ENCODE measurements around the gene PLPP1.

PLPP1 gene

DNA sequence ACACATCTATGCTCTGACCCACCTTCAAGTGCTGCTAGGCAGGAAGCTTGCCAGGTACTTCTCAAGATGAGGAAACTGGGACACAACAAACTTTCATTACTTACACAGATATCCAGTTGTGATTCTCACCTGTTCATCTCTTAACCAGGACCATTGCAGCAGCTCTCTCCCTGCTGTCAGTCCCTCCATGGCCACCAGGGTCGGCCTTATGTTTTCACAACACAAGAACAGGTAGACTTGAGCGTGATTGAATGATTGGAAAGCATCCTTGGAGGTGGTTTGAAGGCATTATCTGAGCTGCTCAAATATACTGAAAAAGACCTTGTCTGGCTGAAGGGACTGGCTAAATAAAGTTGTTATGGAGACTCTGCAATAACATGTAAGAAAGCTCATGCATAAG, 132.6 kb downstream of the PLPP1 start:
- H3K4me3 ChIP-seq (ENCODE audit: low read depth, low read length), result no peak overlapping the region
- TF ChIP-seq, protein P1, sequence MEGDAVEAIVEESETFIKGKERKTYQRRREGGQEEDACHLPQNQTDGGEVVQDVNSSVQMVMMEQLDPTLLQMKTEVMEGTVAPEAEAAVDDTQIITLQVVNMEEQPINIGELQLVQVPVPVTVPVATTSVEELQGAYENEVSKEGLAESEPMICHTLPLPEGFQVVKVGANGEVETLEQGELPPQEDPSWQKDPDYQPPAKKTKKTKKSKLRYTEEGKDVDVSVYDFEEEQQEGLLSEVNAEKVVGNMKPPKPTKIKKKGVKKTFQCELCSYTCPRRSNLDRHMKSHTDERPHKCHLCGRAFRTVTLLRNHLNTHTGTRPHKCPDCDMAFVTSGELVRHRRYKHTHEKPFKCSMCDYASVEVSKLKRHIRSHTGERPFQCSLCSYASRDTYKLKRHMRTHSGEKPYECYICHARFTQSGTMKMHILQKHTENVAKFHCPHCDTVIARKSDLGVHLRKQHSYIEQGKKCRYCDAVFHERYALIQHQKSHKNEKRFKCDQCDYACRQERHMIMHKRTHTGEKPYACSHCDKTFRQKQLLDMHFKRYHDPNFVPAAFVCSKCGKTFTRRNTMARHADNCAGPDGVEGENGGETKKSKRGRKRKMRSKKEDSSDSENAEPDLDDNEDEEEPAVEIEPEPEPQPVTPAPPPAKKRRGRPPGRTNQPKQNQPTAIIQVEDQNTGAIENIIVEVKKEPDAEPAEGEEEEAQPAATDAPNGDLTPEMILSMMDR (IDR thresholded peaks at IDR 0.05; ENCODE audit: low read depth, low read length, missing control alignments), result peak; percentile 51
- no peaks in the 10 kb centered on the region for H3K27me3 ChIP-seq (replicated peaks)
- H3K36me3 ChIP-seq (replicated peaks), result peaks cover 11% of the 10 kb centered on the region
- DNase-seq, result no peak
- in situ Hi-C loops (cut with HindIII; ENCODE audit: low pct_ligation_motif_present, low sequenced_read_pairs), result no loop called here
- H3K27ac ChIP-seq, result no peak overlapping the region

DNA sequence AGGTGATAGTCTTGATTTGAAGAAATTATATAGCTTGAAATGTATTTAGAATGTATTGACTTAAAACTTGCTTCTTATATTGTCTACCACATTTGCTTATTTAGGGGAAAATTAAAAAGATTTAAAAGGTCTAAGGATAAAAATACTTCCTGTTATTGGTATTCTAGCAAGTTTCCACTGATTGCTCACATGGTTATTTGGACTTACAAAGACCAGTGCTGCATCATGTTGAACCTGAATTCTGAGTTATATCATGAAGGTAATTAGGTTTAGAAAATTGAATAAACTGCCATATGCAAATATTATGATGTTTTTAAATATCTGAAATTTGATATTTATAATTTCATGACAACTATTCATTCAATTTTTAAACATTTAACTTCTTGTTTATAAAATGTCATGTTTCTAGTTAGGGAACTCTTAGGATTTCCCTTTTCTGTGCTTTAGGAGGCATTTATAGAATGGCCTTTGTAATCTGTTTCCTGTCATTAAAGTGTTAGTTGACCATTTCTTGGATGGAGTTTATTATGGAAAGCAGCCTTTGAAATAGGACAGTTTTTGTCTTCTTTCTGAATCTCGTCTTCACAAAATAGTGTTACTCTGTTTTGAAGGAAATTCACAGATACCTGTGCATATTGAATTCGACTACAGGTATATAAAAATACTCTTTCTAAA, 141.1 kb downstream of the PLPP1 start:
- H3K27me3 ChIP-seq (replicated peaks), result no peaks in the 10 kb centered on the region
- H3K4me3 ChIP-seq (ENCODE audit: low read depth, low read length), result no peak overlapping the region
- peaks cover 6% of the 10 kb centered on the region for H3K36me3 ChIP-seq (replicated peaks)
- TF ChIP-seq, protein P1 (IDR thresholded peaks at IDR 0.05; ENCODE audit: low read depth, low read length, missing control alignments), result no peak
- H3K27ac ChIP-seq, result no peak overlapping the region
- in situ Hi-C loops (cut with HindIII; ENCODE audit: low pct_ligation_motif_present, low sequenced_read_pairs), result no loop called here
- DNase-seq, result no peak

DNA sequence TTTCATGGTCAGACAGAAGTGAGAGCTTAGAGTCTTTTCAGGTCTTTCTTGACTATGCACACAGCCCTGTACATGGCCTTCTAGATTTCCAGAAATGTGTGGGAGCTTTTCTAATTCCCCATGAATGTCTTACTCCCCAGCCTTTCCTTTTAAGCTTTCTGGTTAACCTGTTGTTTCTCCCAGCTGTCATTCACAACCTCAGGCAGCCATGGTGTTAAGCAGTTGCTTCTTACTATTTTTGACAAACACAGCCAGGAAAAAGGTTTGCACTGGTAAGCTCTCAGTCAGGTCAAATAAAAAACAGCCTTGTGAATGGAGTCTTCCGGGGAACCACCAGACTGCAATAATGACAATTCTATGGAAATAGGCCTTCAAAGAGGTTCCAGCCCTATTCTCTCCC, 142.1 kb downstream of the PLPP1 start:
- peaks cover 6% of the 10 kb centered on the region for H3K36me3 ChIP-seq (replicated peaks)
- TF ChIP-seq, protein P1 (IDR thresholded peaks at IDR 0.05; ENCODE audit: low read depth, low read length, missing control alignments), result no peak
- no peak overlapping the region for H3K4me3 ChIP-seq (ENCODE audit: low read depth, low read length)
- H3K27ac ChIP-seq, result no peak overlapping the region
- in situ Hi-C loops (cut with HindIII; ENCODE audit: low pct_ligation_motif_present, low sequenced_read_pairs), result no loop called here
- DNase-seq, result no peak
- no peaks in the 10 kb centered on the region for H3K27me3 ChIP-seq (replicated peaks)

DNA sequence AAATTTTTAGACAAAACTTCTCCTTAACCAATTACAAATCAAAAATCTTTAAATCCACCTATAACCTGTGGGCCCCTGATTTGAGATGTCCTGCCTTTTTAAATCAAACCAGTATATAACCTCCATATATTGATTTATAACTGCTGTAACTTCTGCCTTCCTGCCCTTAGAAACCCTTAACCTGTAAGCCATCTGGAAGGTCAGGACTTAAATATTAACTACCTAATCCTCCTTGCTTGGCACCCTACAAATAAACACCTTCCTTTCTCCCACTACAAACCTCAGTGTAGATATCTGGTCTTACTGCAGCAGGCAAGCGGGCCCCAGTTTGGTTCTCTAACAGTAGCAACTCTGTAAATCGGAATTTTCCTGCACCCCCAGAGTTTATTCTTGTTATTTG, 143.1 kb downstream of the PLPP1 start:
- DNase-seq, result no peak
- Histone ChIP-seq H3K27me3 (replicated peaks) (no peaks in the 10 kb centered on the region), H3K4me3 (ENCODE audit: low read depth, low read length) (no peak overlapping the region), H3K36me3 (replicated peaks) (peaks cover 6% of the 10 kb centered on the region), H3K27ac (no peak overlapping the region)
- TF ChIP-seq, protein P1 (IDR thresholded peaks at IDR 0.05; ENCODE audit: low read depth, low read length, missing control alignments), result no peak
- in situ Hi-C loops (cut with HindIII; ENCODE audit: low pct_ligation_motif_present, low sequenced_read_pairs), result no loop called here

DNA sequence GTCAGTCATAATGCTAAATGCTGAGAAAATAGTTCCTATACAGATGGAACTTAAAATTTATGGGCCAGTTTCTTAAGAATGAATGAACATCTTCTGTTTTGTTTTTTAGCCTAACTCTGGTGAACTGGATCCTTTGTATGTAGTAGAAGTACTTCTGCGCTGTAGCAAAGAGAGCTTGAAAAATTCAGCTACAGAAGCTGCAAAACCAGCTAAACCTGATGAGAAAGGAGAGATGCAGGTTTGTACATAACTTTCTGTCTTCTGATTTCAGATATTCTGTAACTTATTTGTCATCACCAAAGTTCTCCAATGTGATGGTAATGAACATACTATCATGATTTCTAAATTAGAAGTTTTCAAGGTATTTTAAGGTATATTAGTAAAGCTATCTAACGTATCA, 146.9 kb downstream of the PLPP1 start:
- no peak overlapping the region for H3K27ac ChIP-seq
- DNase-seq, result no peak
- in situ Hi-C loops (cut with HindIII; ENCODE audit: low pct_ligation_motif_present, low sequenced_read_pairs), result no loop called here
- no peaks in the 10 kb centered on the region for H3K27me3 ChIP-seq (replicated peaks)
- TF ChIP-seq, protein P1 (IDR thresholded peaks at IDR 0.05; ENCODE audit: low read depth, low read length, missing control alignments), result no peak
- peaks cover 5% of the 10 kb centered on the region for H3K36me3 ChIP-seq (replicated peaks)
- no peak overlapping the region for H3K4me3 ChIP-seq (ENCODE audit: low read depth, low read length)

DNA sequence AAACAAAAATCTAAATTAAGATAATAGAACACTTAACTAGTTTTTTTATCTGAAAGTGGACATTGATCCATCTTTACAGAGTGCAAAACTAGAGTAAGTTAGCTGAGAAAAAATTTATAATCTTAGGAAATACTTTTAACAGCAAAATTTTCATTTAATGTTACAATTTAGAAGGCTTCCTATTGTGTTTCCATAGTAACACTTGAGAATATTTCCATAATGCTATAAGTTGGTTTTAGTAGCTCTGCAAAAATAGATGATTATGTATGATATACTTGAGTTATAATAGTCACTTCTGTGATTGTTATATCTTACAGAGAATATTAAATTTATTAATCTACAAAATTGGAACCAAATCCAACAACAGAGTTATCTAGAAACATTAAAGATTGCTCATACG, 148.4 kb downstream of the PLPP1 start:
- TF ChIP-seq, protein P1 (IDR thresholded peaks at IDR 0.05; ENCODE audit: low read depth, low read length, missing control alignments), result no peak

More for the DNA sequence above, 148.4 kb downstream of the PLPP1 start:
- Histone ChIP-seq H3K27me3 (replicated peaks) (no peaks in the 10 kb centered on the region), H3K36me3 (replicated peaks) (peaks cover 4% of the 10 kb centered on the region), H3K27ac (no peak overlapping the region), H3K4me3 (ENCODE audit: low read depth, low read length) (no peak overlapping the region)
- in situ Hi-C loops (cut with HindIII; ENCODE audit: low pct_ligation_motif_present, low sequenced_read_pairs), result no loop called here
- no peak for DNase-seq
